Mesendoderm (in vitro differentiated cells): ENCODE measurements around the gene GALNT18.

Source experiments
- DNase-seq: peaks from one replicate; pipeline ENCODE4 v3.0.0; 2013
- H2AK5ac ChIP-seq: 2 replicates; pipeline ENCODE4 v1.6.1; 2013; ENCODE audit warnings: low read length, inconsistent platforms
- H2BK120ac ChIP-seq: 2 replicates; pipeline ENCODE4 v1.6.1; 2013; ENCODE audit warnings: low read depth, mild to moderate bottlenecking, low read length, moderate library complexity, mixed read lengths
- H2BK15ac ChIP-seq: replicated peaks from 2 replicates; pipeline ENCODE4 v1.6.1; 2013; ENCODE audit warnings: low read depth, mild to moderate bottlenecking, moderate library complexity
- H2BK5ac ChIP-seq: 2 replicates; pipeline ENCODE4 v1.6.1; 2013; ENCODE audit warnings: low read length, inconsistent platforms
- H3K18ac ChIP-seq: 2 replicates; pipeline ENCODE4 v1.6.1; 2013; ENCODE audit warnings: mild to moderate bottlenecking, low read length, mixed read lengths
- H3K23ac ChIP-seq: one replicate; pipeline ENCODE4 v1.6.1; 2013; ENCODE audit warnings: low read length
- H3K27ac ChIP-seq: 2 replicates; pipeline ENCODE4 v1.5.1; 2013; ENCODE audit warnings: low read depth, mild to moderate bottlenecking, inconsistent platforms, low read length, moderate library complexity
- H3K27me3 ChIP-seq: 2 replicates; pipeline ENCODE4 v1.6.1; 2013; ENCODE audit warnings: low read length, control low read depth, mild to moderate bottlenecking, inconsistent platforms; ENCODE audit not compliant: insufficient read depth, poor library complexity
- H3K36me3 ChIP-seq: 2 replicates; pipeline ENCODE4 v1.6.1; 2013; ENCODE audit warnings: low read length, inconsistent platforms; ENCODE audit not compliant: control insufficient read depth, insufficient read depth
- H3K4ac ChIP-seq: one replicate; pipeline ENCODE4 v1.6.1; 2013; ENCODE audit warnings: low read depth, mild to moderate bottlenecking, low read length, moderate library complexity
- H3K4me1 ChIP-seq: 2 replicates; pipeline ENCODE4 v1.6.1; 2013; ENCODE audit warnings: low read depth, low read length, inconsistent platforms; ENCODE audit not compliant: control insufficient read depth
- H3K4me2 ChIP-seq: 2 replicates; pipeline ENCODE4 v1.6.1; 2013; ENCODE audit warnings: low read length
- H3K4me3 ChIP-seq: 2 replicates; pipeline ENCODE4 v1.5.1; 2013; ENCODE audit warnings: mild to moderate bottlenecking, low read length
- H3K56ac ChIP-seq: one replicate; pipeline ENCODE4 v1.6.1; 2013; ENCODE audit warnings: low read length
- H3K79me1 ChIP-seq: 2 replicates; pipeline ENCODE4 v1.6.1; 2013; ENCODE audit warnings: low read length, inconsistent platforms
- H3K79me2 ChIP-seq: 2 replicates; pipeline ENCODE4 v1.6.1; 2013; ENCODE audit warnings: mild to moderate bottlenecking, low read length; ENCODE audit not compliant: control insufficient read depth, insufficient read depth
- H3K9ac ChIP-seq: 2 replicates; pipeline ENCODE4 v1.6.1; 2013; ENCODE audit warnings: low read length, inconsistent platforms
- H4K5ac ChIP-seq: one replicate; pipeline ENCODE4 v1.6.1; 2013; ENCODE audit warnings: low read length
- H4K8ac ChIP-seq: one replicate; pipeline ENCODE4 v1.6.1; 2013; ENCODE audit warnings: low read depth, mild to moderate bottlenecking, control low read depth, low read length, moderate library complexity
- WGBS: extraction: QIAGEN DNeasy Blood & Tissue Kit; methylation state at CpG from one replicate; pipeline ENCODE4 v1.1.7; 2013; ENCODE audit warnings: low lambda C conversion rate, missing lambda C conversion rate; ENCODE audit not compliant: insufficient coverage; ENCODE audit errors: extremely low coverage; 5-methylcytosine and 5-hydroxymethylcytosine counted together

GALNT18 gene

GRCh38 chr11:11408436-11409221 is 213.2 kb downstream of the GALNT18 start:
- Histone ChIP-seq H2BK5ac (no peak overlapping the region), H3K27me3 (no peaks in the 10 kb centered on the region), H4K8ac (no peak overlapping the region), H3K4ac (no peak overlapping the region), H3K4me2 (no peak overlapping the region), H2BK15ac (no peak overlapping the region), H3K4me3 (no peak overlapping the region), H3K56ac (no peak overlapping the region), H3K36me3 (no peaks in the 10 kb centered on the region), H3K18ac (no peak overlapping the region), H3K4me1 (peaks cover 12% of the 10 kb centered on the region), H2AK5ac (no peak overlapping the region), H4K5ac (no peak overlapping the region), H2BK120ac (no peak overlapping the region), H3K23ac (no peak overlapping the region), H3K9ac (no peak overlapping the region), H3K79me2 (no peaks in the 10 kb centered on the region), H3K27ac (no peak overlapping the region), H3K79me1 (no peaks in the 10 kb centered on the region)
- no peak for DNase-seq
- no CpG with 5 or more reads among the region's 11 CpGs for WGBS

- WGBS: no CpG with 5 or more reads among the region's 5 CpGs
- Histone ChIP-seq H3K56ac (no peak overlapping the region), H2BK15ac (no peak overlapping the region), H3K79me1 (no peaks in the 10 kb centered on the region), H2BK5ac (no peak overlapping the region), H4K8ac (no peak overlapping the region), H3K27me3 (no peaks in the 10 kb centered on the region), H3K4ac (no peak overlapping the region), H4K5ac (no peak overlapping the region), H2AK5ac (no peak overlapping the region), H3K9ac (no peak overlapping the region), H3K27ac (no peak overlapping the region), H3K23ac (no peak overlapping the region), H3K18ac (no peak overlapping the region), H3K36me3 (no peaks in the 10 kb centered on the region), H3K4me3 (no peak overlapping the region), H3K4me1 (peaks cover 12% of the 10 kb centered on the region), H3K79me2 (no peaks in the 10 kb centered on the region), H2BK120ac (no peak overlapping the region), H3K4me2 (no peak overlapping the region)
- no peak for DNase-seq
Observed at GRCh38 chr11:11407763-11408084, 214.1 kb downstream of the GALNT18 start.

- H2BK15ac ChIP-seq: no peak overlapping the region
- DNase-seq: no peak
Observed at GRCh38 chr11:11407065-11407762, 214.6 kb downstream of the GALNT18 start.

GRCh38 chr11:11406652-11407051 is 215.2 kb downstream of the GALNT18 start:
- no peak for DNase-seq
- Histone ChIP-seq H3K4ac (no peak overlapping the region), H2BK15ac (no peak overlapping the region), H3K79me1 (no peaks in the 10 kb centered on the region), H3K36me3 (no peaks in the 10 kb centered on the region), H2BK120ac (no peak overlapping the region), H3K18ac (no peak overlapping the region), H4K5ac (no peak overlapping the region), H3K27me3 (no peaks in the 10 kb centered on the region), H3K23ac (no peak overlapping the region), H3K27ac (no peak overlapping the region), H3K9ac (no peak overlapping the region), H2AK5ac (no peak overlapping the region), H3K4me2 (no peak overlapping the region), H3K4me1 (peaks cover 12% of the 10 kb centered on the region), H2BK5ac (no peak overlapping the region), H3K79me2 (no peaks in the 10 kb centered on the region), H3K4me3 (no peak overlapping the region), H4K8ac (no peak overlapping the region), H3K56ac (no peak overlapping the region)
- no CpG with 5 or more reads among the region's 3 CpGs for WGBS

More at GRCh38 chr11:11407065-11407762, 214.6 kb downstream of the GALNT18 start:
- no peak overlapping the region for H3K18ac ChIP-seq
- H3K79me1 ChIP-seq: no peaks in the 10 kb centered on the region
- H3K23ac ChIP-seq: no peak overlapping the region
- WGBS: no CpG with 5 or more reads among the region's 9 CpGs
- no peak overlapping the region for H3K4me2 ChIP-seq
- H3K36me3 ChIP-seq: no peaks in the 10 kb centered on the region
- H4K5ac ChIP-seq: no peak overlapping the region
- no peak overlapping the region for H2BK5ac ChIP-seq
- H3K56ac ChIP-seq: no peak overlapping the region
- no peak overlapping the region for H3K9ac ChIP-seq
- no peaks in the 10 kb centered on the region for H3K79me2 ChIP-seq
- H3K4me3 ChIP-seq: no peak overlapping the region
- no peak overlapping the region for H3K27ac ChIP-seq
- H3K27me3 ChIP-seq: no peaks in the 10 kb centered on the region
- no peak overlapping the region for H4K8ac ChIP-seq
- no peak overlapping the region for H2AK5ac ChIP-seq
- no peak overlapping the region for H3K4ac ChIP-seq
- no peak overlapping the region for H2BK120ac ChIP-seq
- peaks cover 12% of the 10 kb centered on the region for H3K4me1 ChIP-seq

GRCh38 chr11:11403763-11404725 is 217.8 kb downstream of the GALNT18 start:
- Histone ChIP-seq H3K4me3 (no peak overlapping the region), H2BK120ac (no peak overlapping the region), H3K79me2 (no peaks in the 10 kb centered on the region), H2BK15ac (no peak overlapping the region), H3K4ac (no peak overlapping the region), H3K4me2 (no peak overlapping the region), H4K5ac (no peak overlapping the region), H3K18ac (no peak overlapping the region), H3K79me1 (no peaks in the 10 kb centered on the region), H4K8ac (no peak overlapping the region), H3K27me3 (no peaks in the 10 kb centered on the region), H3K9ac (no peak overlapping the region), H3K56ac (peak overlapping the region; percentile 49), H3K27ac (no peak overlapping the region), H2BK5ac (no peak overlapping the region), H3K23ac (no peak overlapping the region), H3K4me1 (peaks cover 7% of the 10 kb centered on the region), H3K36me3 (no peaks in the 10 kb centered on the region), H2AK5ac (peak overlapping the region; percentile 65)
- DNase-seq: peak; percentile 43
- WGBS: no CpG with 5 or more reads among the region's 20 CpGs
